HG02798 (cell line): ENCODE results near the gene BCL7C.
"Not testable (repeated sequence)": the region's sequence is repeated elsewhere in the genome, so short reads cannot be mapped to it uniquely, and the experiment has no call there.

ENCODE experiments used
- ATAC-seq: cut with Tn5 transposase; IDR thresholded peaks from one replicate; pipeline ENCODE4 v1.9.1; 2021; ENCODE audit warnings: mild to moderate bottlenecking; ENCODE audit not compliant: unreplicated experiment, poor library complexity

BCL7C gene

GRCh38 chr16:30896261-30896888, 2.5 kb upstream of the BCL7C start, which contains the start of gene CTF1:
Gene CTF1, plus strand, starts transcription at chr16:30896614. Its CDS starts 30 bp downstream, at chr16:30896644.
- ATAC-seq: no peak

- no peak for ATAC-seq
Measured at GRCh38 chr16:30895627-30896260, 1.9 kb upstream of the BCL7C start.

- no peak for ATAC-seq
Measured at GRCh38 chr16:30894540-30895368, 877 bp upstream of the BCL7C start.

- peak; percentile 4 for ATAC-seq
Measured at GRCh38 chr16:30893417-30893743, 497 bp downstream of the BCL7C start.

- no peak for ATAC-seq
Measured at GRCh38 chr16:30892670-30893416, 1.0 kb downstream of the BCL7C start.

GRCh38 chr16:30891043-30891823, 2.6 kb downstream of the BCL7C start:
- not testable (repeated sequence) for ATAC-seq

GRCh38 chr16:30889721-30890120, 4.2 kb downstream of the BCL7C start:
- ATAC-seq: no peak

GRCh38 chr16:30888856-30889499, 4.9 kb downstream of the BCL7C start:
- no peak for ATAC-seq

- ATAC-seq: no peak
Measured at GRCh38 chr16:30887927-30888326, 6.0 kb downstream of the BCL7C start.

- ATAC-seq: no peak
Measured at GRCh38 chr16:30886145-30886544, 7.7 kb downstream of the BCL7C start.

GRCh38 chr16:30885196-30885595, 8.7 kb downstream of the BCL7C start:
- no peak for ATAC-seq

- no peak for ATAC-seq
Measured at GRCh38 chr16:30884760-30885159, 9.1 kb downstream of the BCL7C start.

GRCh38 chr16:30882429-30883310, 11.2 kb downstream of the BCL7C start:
- ATAC-seq: no peak

- ATAC-seq: no peak
Measured at GRCh38 chr16:30876867-30877266, 17.0 kb downstream of the BCL7C start.

GRCh38 chr16:30875871-30876801, 17.7 kb downstream of the BCL7C start:
- peak; percentile 22 for ATAC-seq

- ATAC-seq: peak; percentile 87
Measured at GRCh38 chr16:30874821-30875717, 18.8 kb downstream of the BCL7C start.
